PC-9 (cell line): ENCODE measurements around the gene MYL6. TPM values are rescaled to one million over a fixed set of nuclear protein-coding genes. Genes with fewer than 3 reads are reported as not detected.
"Not testable (repeated sequence)": the region's sequence is repeated elsewhere in the genome, so short reads cannot be mapped to it uniquely, and the experiment has no call there.

Experiments
- BruUV-seq: library from RNA; stranded (reverse); fragments of 400-500 nt; replicated peaks from 2 replicates; lab custom pipeline; 2021; lab: Mats Ljungman, UMichigan
- CTCF ChIA-PET: fragments of 300-600 bp; sonication (Branson Sonifier 250); formaldehyde crosslinking; loops from one replicate; lab custom pipeline; 2022; ENCODE audit warnings: antibody characterized with exemption; lab: Charles Lee
- POLR2A ChIA-PET: fragments of 300-600 bp; sonication (Branson Sonifier 250); formaldehyde crosslinking; loops from one replicate; lab custom pipeline; 2022; ENCODE audit warnings: antibody characterized with exemption; ENCODE audit not compliant: unreplicated experiment; lab: Charles Lee
- DNase-seq, 2 experiments: peaks; one replicate each; pipeline versions ENCODE4 v3.0.0 to v3.0.0-alpha.2; 2015 to 2022; ENCODE audit warnings: mixed read lengths in 1 of 2
- H2AFZ ChIP-seq: fragments of 200-600 bp; sonication (generic); 2 replicates; pipeline ENCODE4 v1.8.1; 2017; ENCODE audit warnings: antibody characterized with exemption
- H3F3A ChIP-seq: fragments of 200-600 bp; sonication (generic); 2 replicates; pipeline ENCODE4 v1.8.1; 2017; ENCODE audit warnings: antibody characterized with exemption, mild to moderate bottlenecking, low read depth; ENCODE audit not compliant: insufficient read depth
- H3K27ac ChIP-seq: fragments of 200-600 bp; sonication (generic); 2 replicates; pipeline ENCODE4 v1.6.1; 2016; ENCODE audit warnings: mixed run types
- H3K27me3 ChIP-seq: fragments of 200-600 bp; sonication (generic); 2 replicates; pipeline ENCODE4 v1.6.1; 2016; ENCODE audit warnings: low read depth, mixed run types; ENCODE audit not compliant: insufficient read depth
- H3K36me3 ChIP-seq: fragments of 200-600 bp; sonication (generic); 2 replicates; pipeline ENCODE4 v1.6.1; 2016; ENCODE audit warnings: low read depth, mixed run types
- H3K4me1 ChIP-seq: fragments of 200-600 bp; sonication (generic); replicated peaks from 2 replicates; pipeline ENCODE4 v1.6.1; 2016; ENCODE audit warnings: mixed run types; ENCODE audit not compliant: insufficient read depth
- H3K4me2 ChIP-seq: fragments of 200-600 bp; sonication (generic); 2 replicates; pipeline ENCODE4 v1.6.1; 2017; ENCODE audit warnings: mixed run types
- H3K4me3 ChIP-seq: fragments of 200-600 bp; sonication (generic); 2 replicates; pipeline ENCODE4 v1.6.1; 2016; ENCODE audit warnings: mixed run types
- H3K79me2 ChIP-seq: fragments of 200-600 bp; sonication (generic); 2 replicates; pipeline ENCODE4 v1.6.1; 2017; ENCODE audit warnings: low read depth, mixed run types
- H3K9me2 ChIP-seq: fragments of 200-600 bp; sonication (generic); 2 replicates; pipeline ENCODE4 v1.8.1; 2017; ENCODE audit warnings: mild to moderate bottlenecking; ENCODE audit not compliant: insufficient read depth
- H3K9me3 ChIP-seq: fragments of 200-600 bp; sonication (generic); 2 replicates; pipeline ENCODE4 v1.8.1; 2016; ENCODE audit warnings: low read depth; ENCODE audit not compliant: insufficient read depth
- H4K20me1 ChIP-seq: fragments of 200-600 bp; sonication (generic); 2 replicates; pipeline ENCODE4 v1.8.1; 2017; ENCODE audit not compliant: insufficient read depth
- EZH2 ChIP-seq: fragments of 200-600 bp; sonication (generic); IDR thresholded peaks from 2 replicates; pipeline ENCODE4 v1.8.0; 2017; ENCODE audit warnings: antibody characterized with exemption, low read depth
- intact Hi-C: fragments of 100-400 bp; cut with micrococcal nuclease; formaldehyde crosslinking; loops from one replicate; pipeline ENCODE4 v1.10.0; 2022; ENCODE audit not compliant: unreplicated experiment
- total RNA-seq: library from RNA; stranded (reverse); gene quantifications from 2 replicates; pipeline ENCODE4 v1.2.3, GENCODE V29; 2021
- TF ChIP-seq, protein P1 (sequence below): fragments of 200-600 bp; sonication (generic); conservative IDR thresholded peaks from 2 replicates; pipeline ENCODE4 v1.6.1; 2017; ENCODE audit warnings: mixed run types, antibody characterized with exemption, mild to moderate bottlenecking, moderate library complexity

MYL6 gene
- total RNA-seq, 1 experiment from 2014 or later = 666 TPM

DNA sequence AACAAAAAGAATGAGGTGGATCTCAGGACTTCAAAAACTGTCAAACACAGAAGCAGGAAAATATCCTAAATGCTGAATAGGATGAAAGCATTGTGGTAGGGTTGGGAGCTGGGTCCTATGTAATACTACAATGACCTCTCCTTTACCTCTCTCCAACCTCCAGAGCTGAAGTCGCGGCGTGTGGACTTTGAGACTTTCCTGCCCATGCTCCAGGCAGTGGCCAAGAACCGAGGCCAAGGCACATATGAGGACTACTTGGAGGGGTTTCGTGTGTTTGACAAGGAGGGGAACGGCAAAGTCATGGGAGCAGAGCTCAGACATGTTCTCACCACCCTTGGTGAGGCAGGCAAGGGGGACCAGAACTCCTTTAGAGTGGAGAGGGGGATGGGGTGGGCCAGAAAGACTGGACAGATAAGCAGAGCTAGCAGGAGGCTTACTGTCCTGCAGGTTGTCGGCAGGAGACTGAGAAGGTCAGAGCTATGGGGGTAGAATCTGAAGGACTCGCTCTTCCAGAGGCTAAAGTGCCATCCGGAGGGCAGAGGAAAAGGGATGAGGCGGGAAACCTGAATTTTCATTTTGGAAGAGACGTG lies 2.8 kb upstream of the MYL6 start:
- Histone ChIP-seq H3K27me3 (no peaks in the 10 kb centered on the region), H3F3A (peaks cover 36% of the 10 kb centered on the region), H2AFZ (no peak overlapping the region), H3K4me3 (no peak overlapping the region), H3K27ac (no peak overlapping the region), H3K4me2 (no peak overlapping the region), H3K9me2 (no peaks in the 10 kb centered on the region), H3K79me2 (peaks cover 30% of the 10 kb centered on the region), H4K20me1 (peaks cover 12% of the 10 kb centered on the region), H3K4me1 (peaks cover 39% of the 10 kb centered on the region), H3K36me3 (peaks cover 11% of the 10 kb centered on the region), H3K9me3 (no peaks in the 10 kb centered on the region)
- no peak for DNase-seq
- intact Hi-C loops = loop anchor here (5.0 kb wide), 1 partner anchor 38 kb away; the partner anchor contains the start of genes RPL41 and ZC3H10
- ChIA-PET CTCF (interaction anchor here (0.5 kb wide), 1 partner anchor 1349 kb away, joined by 3 read pairs; no protein-coding TSS in a partner anchor), POLR2A (interaction anchor here (0.6 kb wide), 1 partner anchor 171 kb away, joined by 3 read pairs; no protein-coding TSS in a partner anchor)
- TF ChIP-seq EZH2 = no peak
- no TSS peak for BruUV-seq

DNA sequence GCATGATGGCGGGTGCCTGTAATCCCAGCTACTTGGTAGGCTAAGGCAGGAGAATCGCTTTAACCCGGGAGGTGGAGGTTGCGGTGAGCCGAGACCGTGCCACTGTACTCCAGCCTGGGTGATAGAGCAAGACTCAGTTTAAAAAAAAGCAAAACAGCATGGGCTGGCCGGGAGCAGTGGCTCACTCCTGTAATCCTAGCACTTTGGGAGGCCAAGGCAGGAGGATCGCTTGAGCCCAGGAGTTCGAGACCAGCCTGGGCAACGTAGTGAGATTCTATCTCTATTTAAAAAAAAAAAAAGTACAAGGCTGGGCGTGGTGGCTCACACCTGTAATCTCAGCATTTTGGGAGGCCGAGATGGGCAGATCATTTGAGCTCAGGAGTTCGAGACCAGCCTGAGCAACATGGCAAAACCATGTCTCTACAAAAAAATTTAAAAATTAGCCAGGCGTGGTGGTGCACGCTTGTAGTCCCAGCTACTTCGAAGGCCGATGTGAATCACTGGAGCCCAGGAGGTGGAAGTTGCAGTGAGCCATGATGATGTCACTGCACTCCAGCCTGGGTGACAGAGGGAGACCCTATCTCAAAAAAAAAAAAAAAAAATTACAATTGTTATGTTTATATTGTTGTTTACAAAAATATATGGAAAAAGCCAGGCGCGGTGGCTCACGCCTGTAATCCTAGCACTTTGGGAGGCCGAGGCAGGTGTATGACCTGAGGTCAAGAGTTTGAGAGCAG lies 1.5 kb upstream of the MYL6 start:
- Histone ChIP-seq H3K79me2 (peaks cover 42% of the 10 kb centered on the region), H3K36me3 (peaks cover 24% of the 10 kb centered on the region), H3K4me1 (peaks cover 31% of the 10 kb centered on the region), H4K20me1 (peaks cover 21% of the 10 kb centered on the region), H3K4me2 (peak overlapping the region; percentile 78), H3F3A (peaks cover 44% of the 10 kb centered on the region)
- H3K4me3 ChIP-seq, H3K9me3 ChIP-seq, H3K27me3 ChIP-seq, H3K27ac ChIP-seq, BruUV-seq, H3K9me2 ChIP-seq, H2AFZ ChIP-seq, DNase-seq: not testable (repeated sequence)
- ChIA-PET CTCF (interaction anchor here (0.7 kb wide), 1 partner anchor 34 kb away, joined by 5 read pairs; no protein-coding TSS in a partner anchor), POLR2A (interaction anchor here (1.3 kb wide), 1 partner anchor 29 kb away, joined by 4 read pairs; the partner anchor contains the start of gene ESYT1)
- intact Hi-C loops = loop anchor here (5.0 kb wide), 1 partner anchor 39 kb away; the partner anchor contains the start of genes RPL41 and ZC3H10

DNA sequence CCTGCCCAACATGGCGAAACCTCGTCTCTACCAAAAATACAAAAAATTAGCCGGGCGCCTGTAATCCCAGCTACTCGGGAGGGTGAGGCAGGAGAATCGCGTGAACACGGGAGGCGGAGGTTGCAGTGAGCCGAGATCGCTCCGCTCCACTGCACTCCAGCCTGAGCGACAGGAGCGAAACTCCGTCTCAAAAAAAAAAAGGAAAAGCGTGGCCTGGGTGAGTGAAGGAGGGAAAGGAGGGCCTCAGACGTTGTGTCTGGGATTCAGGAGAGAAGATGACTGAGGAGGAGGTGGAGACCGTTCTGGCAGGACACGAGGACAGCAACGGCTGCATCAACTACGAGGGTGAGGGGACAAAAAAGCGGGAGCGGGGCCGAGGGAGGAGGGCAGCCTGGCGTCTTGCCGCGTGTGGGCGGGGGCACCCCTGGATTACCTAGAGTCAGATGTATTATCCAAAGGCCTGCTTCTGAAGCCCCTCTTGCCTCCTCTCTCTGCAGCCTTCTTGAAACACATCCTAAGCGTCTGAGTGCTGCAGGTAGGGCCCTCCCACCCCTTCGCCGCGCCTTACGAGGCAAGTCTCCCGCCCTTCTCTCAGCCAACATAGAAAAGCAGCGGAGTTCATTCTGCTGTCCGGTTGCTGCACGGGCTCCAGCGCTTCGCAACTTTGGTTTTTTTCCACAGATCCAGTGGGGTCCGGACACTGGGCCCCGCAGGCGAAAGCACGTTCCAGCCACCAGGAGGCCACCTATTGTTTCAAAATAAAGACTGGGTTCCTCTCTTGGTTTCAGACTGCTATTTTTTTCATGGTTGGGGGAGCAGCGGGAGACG lies 744 bp upstream of the MYL6 start:
- POLR2A ChIA-PET = interaction anchor here (1.3 kb wide), 1 partner anchor 29 kb away, joined by 4 read pairs; the partner anchor contains the start of gene ESYT1
- CTCF ChIA-PET = interaction anchor here (0.7 kb wide), 1 partner anchor 34 kb away, joined by 5 read pairs; no protein-coding TSS in a partner anchor
- peak overlapping the region; percentile 51 for H3K4me3 ChIP-seq

More for the DNA sequence above, 744 bp upstream of the MYL6 start:
- peaks cover 31% of the 10 kb centered on the region for H3K4me1 ChIP-seq
- H3K9me3 ChIP-seq = no peaks in the 10 kb centered on the region
- H3K9me2 ChIP-seq = no peaks in the 10 kb centered on the region
- peak overlapping the region; percentile 50 for H3K27ac ChIP-seq
- intact Hi-C loops = loop anchor here (5.0 kb wide), 1 partner anchor 40 kb away; the partner anchor contains the start of genes RPL41 and ZC3H10
- peaks cover 44% of the 10 kb centered on the region for H3K79me2 ChIP-seq
- peak overlapping the region; percentile 78 for H3K4me2 ChIP-seq
- peaks cover 21% of the 10 kb centered on the region for H4K20me1 ChIP-seq
- TSS peak; percentile 9 for BruUV-seq
- H2AFZ ChIP-seq = 0 out of 2 replicates have a peak overlapping the region, but pooled peaks have one; percentile 67
- H3F3A ChIP-seq = peaks cover 44% of the 10 kb centered on the region
- TF ChIP-seq EZH2 = no peak
- TF ChIP-seq, protein P1, sequence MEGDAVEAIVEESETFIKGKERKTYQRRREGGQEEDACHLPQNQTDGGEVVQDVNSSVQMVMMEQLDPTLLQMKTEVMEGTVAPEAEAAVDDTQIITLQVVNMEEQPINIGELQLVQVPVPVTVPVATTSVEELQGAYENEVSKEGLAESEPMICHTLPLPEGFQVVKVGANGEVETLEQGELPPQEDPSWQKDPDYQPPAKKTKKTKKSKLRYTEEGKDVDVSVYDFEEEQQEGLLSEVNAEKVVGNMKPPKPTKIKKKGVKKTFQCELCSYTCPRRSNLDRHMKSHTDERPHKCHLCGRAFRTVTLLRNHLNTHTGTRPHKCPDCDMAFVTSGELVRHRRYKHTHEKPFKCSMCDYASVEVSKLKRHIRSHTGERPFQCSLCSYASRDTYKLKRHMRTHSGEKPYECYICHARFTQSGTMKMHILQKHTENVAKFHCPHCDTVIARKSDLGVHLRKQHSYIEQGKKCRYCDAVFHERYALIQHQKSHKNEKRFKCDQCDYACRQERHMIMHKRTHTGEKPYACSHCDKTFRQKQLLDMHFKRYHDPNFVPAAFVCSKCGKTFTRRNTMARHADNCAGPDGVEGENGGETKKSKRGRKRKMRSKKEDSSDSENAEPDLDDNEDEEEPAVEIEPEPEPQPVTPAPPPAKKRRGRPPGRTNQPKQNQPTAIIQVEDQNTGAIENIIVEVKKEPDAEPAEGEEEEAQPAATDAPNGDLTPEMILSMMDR = peak; percentile 82
- DNase-seq = peak; percentile 78 to 82
- peaks cover 29% of the 10 kb centered on the region for H3K36me3 ChIP-seq
- H3K27me3 ChIP-seq = no peaks in the 10 kb centered on the region
